Stimulated activated effector memory CD8-positive, alpha-beta T cell treated with anti-CD3 and anti-CD28 coated beads, Interleukin-12 subunit alpha, Interleukin-12 subunit beta, amount 100 ng/mL, for 72 hours (primary cell): ENCODE measurements around the gene TACC2.
"Not testable (repeated sequence)": the region's sequence is repeated elsewhere in the genome, so short reads cannot be mapped to it uniquely, and the experiment has no call there.

Source experiments
- ATAC-seq: fragments of 150-1000 bp; cut with Tn5 transposase; 2 replicates; pipeline ENCODE4 v1.10.0; 2021
- DNase-seq, 2 donors: peaks; one replicate each; pipeline ENCODE4 v3.0.0; 2021 to 2022; ENCODE audit warnings: low spot score in 2 of 2
- H3K27ac Mint-ChIP-seq: one replicate; pipeline ENCODE4 v1.8.0; 2022; ENCODE audit warnings: mild to moderate bottlenecking, mixed read lengths
- H3K36me3 Mint-ChIP-seq: one replicate; pipeline ENCODE4 v1.8.0; 2022; ENCODE audit warnings: mild to moderate bottlenecking, mixed read lengths
- H3K4me1 Mint-ChIP-seq: one replicate; pipeline ENCODE4 v1.8.0; 2022; ENCODE audit warnings: mixed read lengths
- H3K4me3 Mint-ChIP-seq: one replicate; pipeline ENCODE4 v1.8.0; 2022; ENCODE audit warnings: mild to moderate bottlenecking, mixed read lengths
- H3K9me3 Mint-ChIP-seq: one replicate; pipeline ENCODE4 v1.8.0; 2022; ENCODE audit warnings: mixed read lengths

TACC2 gene

GRCh38 chr10:122010405-122011050 lies 21.6 kb downstream of the TACC2 start:
- Mint-ChIP-seq H3K4me1 (no peaks in the 10 kb centered on the region), H3K9me3 (no peaks in the 10 kb centered on the region), H3K36me3 (no peaks in the 10 kb centered on the region), H3K27ac (no peak overlapping the region), H3K4me3 (no peak overlapping the region)
- DNase-seq (no peak), ATAC-seq (no peak)

- no peaks in the 10 kb centered on the region for H3K36me3 Mint-ChIP-seq
- no peak for DNase-seq
- no peak for ATAC-seq
- no peak overlapping the region for H3K27ac Mint-ChIP-seq
- no peaks in the 10 kb centered on the region for H3K9me3 Mint-ChIP-seq
- H3K4me3 Mint-ChIP-seq, result no peak overlapping the region
- H3K4me1 Mint-ChIP-seq, result no peaks in the 10 kb centered on the region
These were observed 23.8 kb downstream of the TACC2 start for GRCh38 chr10:122012731-122013130.

GRCh38 chr10:122013311-122013780 lies 24.4 kb downstream of the TACC2 start:
- Mint-ChIP-seq H3K4me1 (no peaks in the 10 kb centered on the region), H3K4me3 (no peak overlapping the region), H3K9me3 (no peaks in the 10 kb centered on the region), H3K36me3 (no peaks in the 10 kb centered on the region), H3K27ac (no peak overlapping the region)
- ATAC-seq (no peak), DNase-seq (no peak)

GRCh38 chr10:122014652-122015248 lies 25.8 kb downstream of the TACC2 start:
- no peaks in the 10 kb centered on the region for H3K9me3 Mint-ChIP-seq
- ATAC-seq, result no peak
- no peak overlapping the region for H3K4me3 Mint-ChIP-seq
- DNase-seq, result no peak
- H3K36me3 Mint-ChIP-seq, result no peaks in the 10 kb centered on the region
- no peak overlapping the region for H3K27ac Mint-ChIP-seq
- H3K4me1 Mint-ChIP-seq, result no peaks in the 10 kb centered on the region

DNA sequence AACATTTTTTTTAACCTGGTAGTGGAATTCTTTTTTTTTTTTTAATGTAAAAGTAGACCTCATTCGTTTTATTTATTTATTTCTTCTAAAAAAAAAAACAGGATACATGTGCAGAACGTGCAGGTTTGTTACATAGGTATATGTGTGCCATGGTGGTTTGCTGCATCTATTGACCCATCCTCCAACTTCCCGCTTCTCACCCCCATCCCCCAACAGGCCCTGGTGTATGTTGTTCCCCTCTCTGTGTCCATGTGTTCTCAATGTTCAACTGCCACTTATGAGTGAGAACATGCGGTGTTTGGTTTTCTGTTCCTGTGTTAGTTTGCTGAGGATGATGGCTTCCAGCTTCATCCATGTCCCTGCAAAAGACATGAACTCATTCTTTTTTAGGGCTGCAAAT lies 29.0 kb downstream of the TACC2 start:
- not testable (repeated sequence) for H3K4me1 Mint-ChIP-seq, H3K36me3 Mint-ChIP-seq, H3K9me3 Mint-ChIP-seq, H3K4me3 Mint-ChIP-seq, H3K27ac Mint-ChIP-seq, DNase-seq, ATAC-seq

GRCh38 chr10:122018491-122018890 lies 29.5 kb downstream of the TACC2 start:
- no peak overlapping the region for H3K4me3 Mint-ChIP-seq
- no peak overlapping the region for H3K27ac Mint-ChIP-seq
- DNase-seq, result no peak
- no peak for ATAC-seq
- H3K9me3 Mint-ChIP-seq, result no peaks in the 10 kb centered on the region
- no peaks in the 10 kb centered on the region for H3K4me1 Mint-ChIP-seq
- H3K36me3 Mint-ChIP-seq, result no peaks in the 10 kb centered on the region

DNA sequence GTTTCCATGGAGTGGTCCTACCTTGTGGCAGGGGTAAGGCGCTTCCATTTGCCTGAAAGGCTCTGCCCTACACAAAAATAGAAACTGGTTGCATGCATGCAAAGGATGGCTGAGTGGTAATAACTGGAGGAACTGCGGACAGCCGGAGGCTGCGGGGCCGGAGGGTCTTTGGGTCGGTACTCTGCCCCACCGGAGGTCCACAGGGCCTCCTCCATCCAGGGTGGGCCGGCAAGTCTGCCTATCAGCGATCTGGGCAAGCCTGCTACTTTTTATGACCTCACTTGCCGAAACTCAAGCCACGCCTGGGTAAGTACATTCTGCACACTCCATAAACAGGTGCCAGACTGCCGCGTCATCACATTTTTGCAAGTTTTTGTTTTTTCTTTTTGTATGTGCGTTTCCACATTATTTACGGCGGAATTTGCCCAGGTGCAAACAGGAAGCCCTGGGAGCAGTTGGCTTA lies 30.0 kb downstream of the TACC2 start:
- H3K36me3 Mint-ChIP-seq, result no peaks in the 10 kb centered on the region
- no peak for ATAC-seq
- H3K27ac Mint-ChIP-seq, result no peak overlapping the region
- no peaks in the 10 kb centered on the region for H3K9me3 Mint-ChIP-seq
- no peak overlapping the region for H3K4me3 Mint-ChIP-seq
- no peak for DNase-seq
- H3K4me1 Mint-ChIP-seq, result no peaks in the 10 kb centered on the region

GRCh38 chr10:122019414-122019975 lies 30.5 kb downstream of the TACC2 start:
- no peak for ATAC-seq
- no peak overlapping the region for H3K27ac Mint-ChIP-seq
- no peak overlapping the region for H3K4me3 Mint-ChIP-seq

DNA sequence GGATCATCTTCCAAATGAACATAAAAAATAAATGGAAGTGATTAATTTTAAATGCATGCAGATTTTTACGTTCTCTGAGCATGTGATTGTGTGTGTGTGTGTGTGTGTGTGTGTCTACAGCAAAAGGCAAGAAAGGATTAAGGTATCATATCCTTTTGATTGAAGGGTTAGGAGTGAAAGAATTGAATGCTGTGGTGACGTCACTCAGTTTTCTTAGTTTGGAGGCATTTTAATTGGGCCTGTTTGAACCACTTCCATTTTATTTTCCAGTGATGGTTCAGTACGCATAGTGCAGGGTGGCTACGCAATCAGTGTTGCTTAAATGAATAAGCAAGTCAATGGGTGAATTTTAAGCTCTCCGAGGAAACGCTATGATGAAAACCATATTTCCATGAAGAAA lies 31.3 kb downstream of the TACC2 start:
- Mint-ChIP-seq H3K27ac (no peak overlapping the region), H3K36me3 (no peaks in the 10 kb centered on the region), H3K4me1 (no peaks in the 10 kb centered on the region), H3K9me3 (no peaks in the 10 kb centered on the region), H3K4me3 (no peak overlapping the region)
- no peak for DNase-seq
- no peak for ATAC-seq

More at GRCh38 chr10:122019414-122019975, 30.5 kb downstream of the TACC2 start:
- Mint-ChIP-seq H3K36me3 (no peaks in the 10 kb centered on the region), H3K9me3 (no peaks in the 10 kb centered on the region), H3K4me1 (no peaks in the 10 kb centered on the region)
- no peak for DNase-seq

DNA sequence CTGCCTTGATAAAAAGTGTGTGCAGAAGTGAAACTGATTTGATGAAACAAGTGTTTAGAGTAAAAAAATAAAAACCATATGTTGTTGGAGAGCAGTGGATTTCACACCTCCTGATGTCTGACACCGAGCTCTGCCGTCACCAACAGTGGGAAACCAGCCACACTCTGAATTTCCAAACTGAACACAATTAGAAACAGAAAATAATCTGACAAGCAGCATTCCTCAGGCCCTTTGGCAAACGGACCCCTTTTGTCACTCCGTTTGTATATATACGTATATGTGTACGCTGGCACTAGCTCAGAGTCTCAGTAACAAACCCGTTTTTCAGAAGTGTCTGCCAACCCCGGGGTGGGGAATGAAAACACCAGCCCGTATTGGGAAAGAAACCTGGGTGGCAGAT lies 32.4 kb downstream of the TACC2 start:
- Mint-ChIP-seq H3K27ac (no peak overlapping the region), H3K36me3 (no peaks in the 10 kb centered on the region), H3K4me3 (no peak overlapping the region), H3K4me1 (no peaks in the 10 kb centered on the region), H3K9me3 (no peaks in the 10 kb centered on the region)
- DNase-seq (no peak), ATAC-seq (no peak)

GRCh38 chr10:122021828-122022227 lies 32.9 kb downstream of the TACC2 start:
- H3K4me1 Mint-ChIP-seq, result no peaks in the 10 kb centered on the region
- no peak for DNase-seq
- ATAC-seq, result no peak
- no peaks in the 10 kb centered on the region for H3K9me3 Mint-ChIP-seq
- no peaks in the 10 kb centered on the region for H3K36me3 Mint-ChIP-seq
- no peak overlapping the region for H3K4me3 Mint-ChIP-seq
- H3K27ac Mint-ChIP-seq, result no peak overlapping the region

GRCh38 chr10:122022276-122022675 lies 33.3 kb downstream of the TACC2 start:
- ATAC-seq (no peak), DNase-seq (no peak)
- Mint-ChIP-seq H3K36me3 (no peaks in the 10 kb centered on the region), H3K9me3 (no peaks in the 10 kb centered on the region), H3K4me3 (no peak overlapping the region), H3K4me1 (no peaks in the 10 kb centered on the region), H3K27ac (no peak overlapping the region)

GRCh38 chr10:122023257-122023656 lies 34.3 kb downstream of the TACC2 start:
- H3K36me3 Mint-ChIP-seq, H3K4me3 Mint-ChIP-seq, H3K4me1 Mint-ChIP-seq, H3K9me3 Mint-ChIP-seq, H3K27ac Mint-ChIP-seq, ATAC-seq, DNase-seq: not testable (repeated sequence)

DNA sequence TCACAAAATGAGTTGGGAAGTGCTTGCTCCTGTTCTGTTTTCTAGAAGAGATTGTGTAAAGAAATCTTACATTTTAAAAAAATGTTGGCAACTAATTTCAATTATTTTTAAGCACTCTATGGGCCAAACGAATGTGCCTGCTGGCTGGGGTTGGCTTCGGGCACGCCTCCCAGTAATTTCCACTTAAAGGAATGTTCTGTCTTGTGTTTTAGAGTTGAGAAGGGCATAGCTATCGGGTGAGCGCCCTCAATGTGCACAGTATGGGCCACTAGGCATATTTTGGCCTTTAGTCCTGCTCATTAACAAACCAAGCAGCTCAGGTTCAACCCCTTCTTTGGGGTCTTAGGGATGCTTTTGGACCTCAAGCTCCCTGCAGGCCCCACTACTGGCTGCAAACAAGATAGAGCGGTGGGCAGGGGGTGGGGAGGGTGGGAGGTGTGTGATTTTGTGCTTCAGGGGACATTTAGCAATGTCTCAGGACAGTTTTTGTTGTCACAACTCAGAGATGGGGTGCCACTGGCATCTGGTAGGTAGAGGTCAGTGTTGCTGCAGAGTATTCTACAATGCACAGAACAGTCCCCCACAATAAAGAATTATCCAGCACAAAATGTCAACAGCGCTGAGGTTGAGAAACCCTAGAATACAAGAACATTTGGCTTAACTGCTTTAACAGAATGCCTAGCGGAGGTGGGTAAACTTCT lies 40.7 kb downstream of the TACC2 start:
- Mint-ChIP-seq H3K36me3 (no peaks in the 10 kb centered on the region), H3K4me3 (no peak overlapping the region), H3K27ac (no peak overlapping the region), H3K4me1 (no peaks in the 10 kb centered on the region), H3K9me3 (no peaks in the 10 kb centered on the region)
- DNase-seq, result no peak
- ATAC-seq, result no peak

- H3K27ac Mint-ChIP-seq, result no peak overlapping the region
- no peak for ATAC-seq
- DNase-seq, result no peak
- H3K9me3 Mint-ChIP-seq, result no peaks in the 10 kb centered on the region
- H3K4me1 Mint-ChIP-seq, result no peaks in the 10 kb centered on the region
- H3K36me3 Mint-ChIP-seq, result no peaks in the 10 kb centered on the region
- no peak overlapping the region for H3K4me3 Mint-ChIP-seq
These were observed 41.2 kb downstream of the TACC2 start for GRCh38 chr10:122030200-122030552.
